HepG2 (cell line): ENCODE data around the gene FUOM. TPM values are rescaled to one million over a fixed set of nuclear protein-coding genes. Genes with fewer than 3 reads are reported as not detected.

ENCODE experiments used
- ATAC-seq: fragments of 200-7000 bp; cut with Tn5 transposase; 3 replicates; pipeline ENCODE4 v1.9.1; 2020; ENCODE audit warnings: mild to moderate bottlenecking, moderate library complexity
- BruUV-seq: library from RNA; stranded (reverse); fragments of 400-500 nt; replicated peaks from 2 replicates; lab custom pipeline; 2021; lab: Mats Ljungman, UMichigan
- CTCF ChIA-PET: fragments of 300-600 bp; formaldehyde crosslinking; extraction: SDS; loops from one replicate; lab custom pipeline; 2021; ENCODE audit warnings: low total read pairs, inconsistent platforms, low intra/inter-chr PET ratio; lab: Yijun Ruan, JAX
- POLR2A ChIA-PET: fragments of 350-600 bp; sonication (Branson Sonifier 250); formaldehyde crosslinking; loops from one replicate; lab custom pipeline; 2020; ENCODE audit warnings: antibody characterized with exemption, inconsistent platforms; lab: Yijun Ruan, JAX
- DNase-seq: peaks from one replicate; pipeline ENCODE4 v3.0.0-alpha.2; 2015; ENCODE audit warnings: low spot score
- FAIRE-seq: peaks from 3 replicates; lab custom pipeline; 2011; peaks lifted over from hg19 to GRCh38; lab: Jason Lieb, UNC
- H2AFZ ChIP-seq: one replicate; pipeline ENCODE4 v1.6.1; 2011; ENCODE audit warnings: low read length, inconsistent platforms
- H3K27ac ChIP-seq: fragments of 300-600 bp; 3 replicates; pipeline ENCODE4 v1.8.0; 2011; ENCODE audit warnings: mixed run types, mild to moderate bottlenecking, mixed read lengths, low read length, inconsistent platforms; ENCODE audit not compliant: insufficient read depth; ENCODE audit errors: extremely low read length
- H3K27me3 ChIP-seq, 2 experiments: fragments of 200-600 bp in 1 of 2; 2 replicates in 1 of 2; 3 replicates in 1 of 2; pipeline versions ENCODE4 v1.6.0 to v1.8.0; 2011; ENCODE audit warnings: low read length in 2 of 2, mild to moderate bottlenecking in 2 of 2, moderate library complexity in 2 of 2, inconsistent platforms in 1 of 2; ENCODE audit not compliant: insufficient read depth in 2 of 2, control insufficient read depth in 1 of 2
- H3K36me3 ChIP-seq, 2 experiments: fragments of 200-600 bp in 1 of 2; replicated peaks in 1 of 2; 2 replicates in 1 of 2; 3 replicates in 1 of 2; pipeline versions ENCODE4 v1.5.1 to v1.8.0; 2011; ENCODE audit warnings: low read length in 2 of 2, inconsistent platforms in 1 of 2; ENCODE audit not compliant: insufficient read depth in 2 of 2, control insufficient read depth in 1 of 2
- H3K4me1 ChIP-seq: 2 replicates; pipeline ENCODE4 v1.5.1; 2012; ENCODE audit warnings: low read length, inconsistent platforms; ENCODE audit not compliant: insufficient read depth
- H3K4me2 ChIP-seq: 2 replicates; pipeline ENCODE4 v1.6.0; 2011; ENCODE audit warnings: low read depth, low read length, inconsistent platforms
- H3K4me3 ChIP-seq, 3 experiments: fragments of 200-600 bp in 1 of 3; sonication (generic), shearing (Covaris generic) in 1 of 3; replicated peaks in 1 of 3; 2 replicates each; pipeline ENCODE4 v1.5.1; 2011 to 2016; ENCODE audit warnings: low read length in 3 of 3, inconsistent platforms in 2 of 3, low read depth in 2 of 3, mild to moderate bottlenecking in 2 of 3, control low read depth in 1 of 3, mixed read lengths in 1 of 3; ENCODE audit not compliant: insufficient read depth in 1 of 3
- H3K79me2 ChIP-seq: one replicate; pipeline ENCODE4 v1.6.1; 2011; ENCODE audit warnings: low read length, inconsistent platforms; ENCODE audit not compliant: insufficient read depth
- H3K9ac ChIP-seq: 2 replicates; pipeline ENCODE4 v1.6.0; 2011; ENCODE audit warnings: mild to moderate bottlenecking, low read depth, low read length, inconsistent platforms; ENCODE audit not compliant: insufficient read depth
- H3K9me3 ChIP-seq: 2 replicates; pipeline ENCODE4 v1.5.1; 2012; ENCODE audit warnings: mild to moderate bottlenecking, low read length
- H4K20me1 ChIP-seq: 2 replicates; pipeline ENCODE4 v1.6.0; 2011; ENCODE audit warnings: inconsistent platforms, mild to moderate bottlenecking, low read length, moderate library complexity; ENCODE audit not compliant: insufficient read depth
- MNT ChIP-seq: fragments of 450-650 bp; IDR thresholded peaks from 2 replicates; pipeline ENCODE4 v1.6.1; 2016
- PLRG1 ChIP-seq: fragments of 450-650 bp; conservative IDR thresholded peaks from 2 replicates; pipeline ENCODE4 v1.6.1; 2016
- RBAK ChIP-seq: sonication (generic); formaldehyde crosslinking; IDR thresholded peaks from 2 replicates; pipeline ENCODE4 v1.5.1; 2020; ENCODE audit warnings: mild to moderate bottlenecking, missing genetic modification reagents
- RFX1 ChIP-seq: fragments of 450-650 bp; IDR thresholded peaks from 2 replicates; pipeline ENCODE4 v1.6.1; 2017
- ZNF761 ChIP-seq: sonication (generic); formaldehyde crosslinking; conservative IDR thresholded peaks from 2 replicates; pipeline ENCODE4 v1.4.0; 2020; ENCODE audit warnings: mild to moderate bottlenecking, missing genetic modification reagents
- WGBS: methylation state at CpG from one replicate; pipeline ENCODE4 v1.1.6; 2017; ENCODE audit warnings: low lambda C conversion rate; 5-methylcytosine and 5-hydroxymethylcytosine counted together
- in situ Hi-C: cut with HindIII; loops from 2 replicates; pipeline ENCODE4 v1.10.0; 2017; ENCODE audit warnings: low pct_unique_long_range_greater_than_20kb; ENCODE audit not compliant: extremely low pct_ligation_motif_present
- intact Hi-C: fragments of 100-400 bp; cut with micrococcal nuclease; formaldehyde crosslinking; loops from one replicate; pipeline ENCODE4 v1.10.0; 2022; ENCODE audit not compliant: unreplicated experiment
- polyA plus RNA-seq, 8 experiments: library from polyadenylated mRNA; depleted of rRNA in 3 of 8; stranded (reverse) in 7 of 8; unstranded in 1 of 8; fragments of >200 nt; fragmentation: Illumina TruSeq in 4 of 8; extraction: Trizol in 4 of 8; gene quantifications; 2 replicates each; pipeline versions ENCODE4 v1.2.1 to v1.2.3, GENCODE V29; 2011 to 2016; ENCODE audit warnings: low read depth in 4 of 8, missing spikeins in 1 of 8, mixed read lengths in 1 of 8; ENCODE audit not compliant: insufficient read depth in 1 of 8
- total RNA-seq, 5 experiments: library from RNA; depleted of rRNA; stranded (reverse); fragments of >200 nt; fragmentation: Illumina TruSeq; extraction: Trizol; gene quantifications; 2 replicates each; pipeline ENCODE4 v1.2.3, GENCODE V29; 2016; ENCODE audit warnings: low read depth in 1 of 5

Gene FUOM
- total and polyA plus RNA-seq, 2 of the 13 experiments (the other 11 are each of a cell fraction or from before 2014, with no cell fraction given): 27.5 to 60.4 TPM

GRCh38 chr10:133339708-133340380 is 18.0 kb downstream of the FUOM start:
- no peak overlapping the region for H3K27ac ChIP-seq
- intact Hi-C loops: no loop called here
- BruUV-seq: no TSS peak
- H3K36me3 ChIP-seq: no peaks in the 10 kb centered on the region
- no peaks in the 10 kb centered on the region for H4K20me1 ChIP-seq
- WGBS: 78% methylated on average over 9 of the region's 13 CpGs
- POLR2A ChIA-PET: no interaction called here
- H3K4me1 ChIP-seq: peaks cover 37% of the 10 kb centered on the region
- no peak for ATAC-seq
- DNase-seq: no peak
- H3K4me3 ChIP-seq: no peak overlapping the region
- FAIRE-seq: no peak
- H3K4me2 ChIP-seq: no peak overlapping the region
- H3K27me3 ChIP-seq: peaks cover 2 to 40% of the 10 kb centered on the region in 2 experiments; a peak in 4 of 5 replicates
- H3K9ac ChIP-seq: no peak overlapping the region
- CTCF ChIA-PET: no interaction called here
- in situ Hi-C loops: no loop called here
- H2AFZ ChIP-seq: no peak overlapping the region
- no peaks in the 10 kb centered on the region for H3K79me2 ChIP-seq
- H3K9me3 ChIP-seq: no peaks in the 10 kb centered on the region
- TF ChIP-seq ZNF761 (CRISPR knock-in tag): no peak
- no peak for TF ChIP-seq RBAK
- peak; percentile 20; the same call in 1 of the 2 replicates for TF ChIP-seq MNT
- TF ChIP-seq PLRG1: no peak
- TF ChIP-seq RFX1: no peak
